NT2/D1 (cell line): ENCODE results near the gene TBC1D2.

ENCODE experiments used
- SUZ12 ChIP-seq: IDR thresholded peaks from 2 replicates; pipeline ENCODE4 v1.6.1; 2011; ENCODE audit not compliant: insufficient read length, insufficient read depth; ENCODE audit errors: extremely low read depth
- YY1 ChIP-seq: IDR thresholded peaks from 2 replicates; pipeline ENCODE4 v1.6.1; 2011; ENCODE audit not compliant: insufficient read length, insufficient read depth
- ZNF274 ChIP-seq: IDR thresholded peaks from 2 replicates; pipeline ENCODE4 v1.6.1; 2011; ENCODE audit warnings: mild to moderate bottlenecking, low read depth, low read length

GRCh38 chr9:98264516-98264915 is 9.1 kb upstream of the TBC1D2 start:
- TF ChIP-seq YY1 = no peak
- TF ChIP-seq ZNF274 = no peak
- no peak for TF ChIP-seq SUZ12
